H1 (cell line): ENCODE data around the gene TP53I13. TPM values are rescaled to one million over a fixed set of nuclear protein-coding genes. Genes with fewer than 3 reads are reported as not detected.

Experiments
- CTCF ChIA-PET: fragments of 300-600 bp; sonication (Branson Sonifier 250); formaldehyde crosslinking; loops from one replicate; lab custom pipeline; 2021; ENCODE audit not compliant: partially characterized antibody; lab: Charles Lee
- POLR2A ChIA-PET: fragments of 300-600 bp; sonication (Branson Sonifier 250); formaldehyde crosslinking; loops from one replicate; lab custom pipeline; 2021; ENCODE audit warnings: inconsistent platforms; ENCODE audit not compliant: partially characterized antibody; lab: Charles Lee
- DNase-seq, 2 experiments: peaks; one replicate each; pipeline versions ENCODE4 v3.0.0 to v3.0.0-alpha.2; 2010 to 2022; ENCODE audit warnings: low spot score in 2 of 2, low read depth in 1 of 2, mixed read lengths in 1 of 2
- FAIRE-seq: peaks from 2 replicates; lab custom pipeline; 2011; peaks lifted over from hg19 to GRCh38; lab: Jason Lieb, UNC
- H2AFZ ChIP-seq: 2 replicates; pipeline ENCODE4 v1.8.1; 2012; ENCODE audit warnings: low read length, inconsistent platforms
- H2AK5ac ChIP-seq: 2 replicates; pipeline ENCODE4 v1.6.1; 2013; ENCODE audit warnings: low read depth, low read length
- H2BK120ac ChIP-seq: replicated peaks from 2 replicates; pipeline ENCODE3; 2013; ENCODE audit warnings: low read depth, low read length, inconsistent platforms
- H2BK12ac ChIP-seq: 2 replicates; pipeline ENCODE4 v1.6.1; 2013; ENCODE audit warnings: low read depth, low read length
- H2BK15ac ChIP-seq: 2 replicates; pipeline ENCODE4 v1.6.1; 2013; ENCODE audit warnings: low read length
- H2BK20ac ChIP-seq: 2 replicates; pipeline ENCODE4 v1.6.1; 2013; ENCODE audit warnings: low read length
- H2BK5ac ChIP-seq: 2 replicates; pipeline ENCODE4 v1.6.1; 2013; ENCODE audit warnings: low read depth, low read length
- H3K14ac ChIP-seq: 2 replicates; pipeline ENCODE4 v1.6.1; 2013; ENCODE audit warnings: inconsistent platforms; ENCODE audit not compliant: insufficient read length
- H3K18ac ChIP-seq: 2 replicates; pipeline ENCODE4 v1.6.1; 2013; ENCODE audit warnings: low read length; ENCODE audit errors: extremely low read depth
- H3K23ac ChIP-seq: 2 replicates; pipeline ENCODE4 v1.6.1; 2013; ENCODE audit warnings: inconsistent platforms; ENCODE audit not compliant: insufficient read length
- H3K23me2 ChIP-seq: 2 replicates; pipeline ENCODE4 v1.6.1; 2013; ENCODE audit warnings: low read depth, low read length
- H3K27ac ChIP-seq: 2 replicates; pipeline ENCODE4 v1.6.1; 2011; ENCODE audit warnings: low read depth, low read length, inconsistent platforms
- H3K27me3 ChIP-seq, 4 experiments: replicated peaks in 1 of 4; 1 replicate in 1 of 4; 2 replicates in 3 of 4; pipeline versions ENCODE4 v1.6.1 to v1.8.1; 2011 to 2013; ENCODE audit warnings: low read length in 3 of 4, mild to moderate bottlenecking in 3 of 4, inconsistent platforms in 2 of 4, mixed read lengths in 2 of 4, moderate library complexity in 1 of 4; ENCODE audit not compliant: control insufficient read depth in 3 of 4, insufficient read depth in 3 of 4; ENCODE audit errors: extremely low read depth in 1 of 4
- H3K36me3 ChIP-seq, 4 experiments: 2 replicates each; pipeline versions ENCODE4 v1.6.1 to v1.8.1; 2011 to 2013; ENCODE audit warnings: mild to moderate bottlenecking in 4 of 4, low read length in 3 of 4, moderate library complexity in 2 of 4, control low read depth in 1 of 4, inconsistent platforms in 1 of 4; ENCODE audit not compliant: insufficient read depth in 4 of 4, control insufficient read depth in 2 of 4
- H3K4ac ChIP-seq: replicated peaks from 2 replicates; pipeline ENCODE3; 2013; ENCODE audit warnings: low read length, low read depth, mixed read lengths, inconsistent platforms; ENCODE audit not compliant: insufficient read length
- H3K4me1 ChIP-seq, 4 experiments: replicated peaks in 1 of 4; 1 replicate in 1 of 4; 2 replicates in 3 of 4; pipeline versions ENCODE4 v1.6.1 to v1.8.1; 2011 to 2013; ENCODE audit warnings: low read length in 3 of 4, inconsistent platforms in 2 of 4, mixed read lengths in 1 of 4; ENCODE audit not compliant: insufficient read depth in 4 of 4, control insufficient read depth in 3 of 4
- H3K4me2 ChIP-seq, 2 experiments: 2 replicates each; pipeline versions ENCODE4 v1.6.1 to v1.8.1; 2011 to 2013; ENCODE audit warnings: low read depth in 2 of 2, low read length in 2 of 2, control low read depth in 1 of 2, inconsistent platforms in 1 of 2, mild to moderate bottlenecking in 1 of 2; ENCODE audit not compliant: insufficient read depth in 1 of 2
- H3K4me3 ChIP-seq, 4 experiments: fragments of 200-600, 300-600 bp in 1 of 4; sonication (generic), shearing (Covaris generic), sonication (Bioruptor Twin) in 1 of 4; 2 replicates each; pipeline versions ENCODE4 v1.5.1 to v1.8.1; 2011 to 2016; ENCODE audit warnings: low read length in 4 of 4, low read depth in 3 of 4, control low read depth in 2 of 4, inconsistent platforms in 2 of 4, mild to moderate bottlenecking in 2 of 4, mixed read lengths in 1 of 4, moderate library complexity in 1 of 4; ENCODE audit not compliant: insufficient read depth in 2 of 4; ENCODE audit errors: extremely low read depth in 1 of 4
- H3K56ac ChIP-seq: replicated peaks from 2 replicates; pipeline ENCODE3; 2013; ENCODE audit warnings: low read depth, mild to moderate bottlenecking, mixed read lengths, low read length, inconsistent platforms; ENCODE audit not compliant: insufficient read length
- H3K79me1 ChIP-seq: 2 replicates; pipeline ENCODE4 v1.6.1; 2013; ENCODE audit warnings: low read depth, low read length, control low read depth
- H3K79me2 ChIP-seq, 2 experiments: 2 replicates each; pipeline versions ENCODE4 v1.6.1 to v1.8.1; 2012 to 2013; ENCODE audit warnings: low read length in 2 of 2, mild to moderate bottlenecking in 2 of 2, inconsistent platforms in 1 of 2; ENCODE audit not compliant: insufficient read depth in 2 of 2, control insufficient read depth in 1 of 2
- H3K9ac ChIP-seq, 4 experiments: replicated peaks in 1 of 4; 1 replicate in 1 of 4; 2 replicates in 3 of 4; pipeline versions ENCODE4 v1.6.1 to v1.8.1; 2011 to 2013; ENCODE audit warnings: low read depth in 3 of 4, low read length in 3 of 4, control low read depth in 2 of 4, mild to moderate bottlenecking in 2 of 4, moderate library complexity in 2 of 4, inconsistent platforms in 1 of 4; ENCODE audit errors: extremely low read depth in 1 of 4
- H3K9me3 ChIP-seq, 2 experiments: 2 replicates each; pipeline versions ENCODE4 v1.6.1 to v1.8.1; 2012 to 2013; ENCODE audit warnings: mild to moderate bottlenecking in 2 of 2, moderate library complexity in 2 of 2, control low read depth in 1 of 2, inconsistent platforms in 1 of 2, low read depth in 1 of 2, low read length in 1 of 2, mixed read lengths in 1 of 2; ENCODE audit not compliant: insufficient read depth in 2 of 2
- H4K20me1 ChIP-seq, 2 experiments: replicated peaks in 1 of 2; 2 replicates each; pipeline versions ENCODE3 to v1.8.1; 2011 to 2013; ENCODE audit warnings: inconsistent platforms in 2 of 2, low read length in 2 of 2, mild to moderate bottlenecking in 1 of 2; ENCODE audit not compliant: insufficient read depth in 2 of 2, control insufficient read depth in 1 of 2
- H4K5ac ChIP-seq: 2 replicates; pipeline ENCODE4 v1.6.1; 2013; ENCODE audit warnings: low read length, low read depth, mixed read lengths, inconsistent platforms; ENCODE audit not compliant: insufficient read length
- H4K8ac ChIP-seq: 2 replicates; pipeline ENCODE4 v1.8.0; 2013; ENCODE audit warnings: mild to moderate bottlenecking, moderate library complexity, low read length, inconsistent platforms; ENCODE audit not compliant: insufficient read depth; ENCODE audit errors: extremely low read depth
- H4K91ac ChIP-seq: replicated peaks from 2 replicates; pipeline ENCODE3; 2013; ENCODE audit warnings: low read length, mixed read lengths, inconsistent platforms; ENCODE audit not compliant: insufficient read length
- KDM4A ChIP-seq: IDR thresholded peaks from one replicate; pipeline ENCODE4 v1.7.1; 2012; ENCODE audit warnings: low read depth, mild to moderate bottlenecking, moderate library complexity, low read length, inconsistent platforms; ENCODE audit not compliant: severe bottlenecking
- RNF2 ChIP-seq: fragments of 200-900, 300-1000 bp; sonication (generic); IDR thresholded peaks from 2 replicates; pipeline ENCODE4 v1.7.1; 2016; ENCODE audit warnings: borderline replicate concordance, low read depth, mild to moderate bottlenecking, antibody characterized with exemption, low read length; ENCODE audit not compliant: poor library complexity, severe bottlenecking; ENCODE audit errors: missing control alignments
- WGBS, 2 experiments: shearing (Covaris generic) in 1 of 2; methylation state at CpG; one replicate each; pipeline versions ENCODE4 v1.1.6 to v1.1.7; 2013 to 2015; ENCODE audit warnings: low lambda C conversion rate in 2 of 2, mixed read lengths in 2 of 2, inconsistent platforms in 1 of 2, low coverage in 1 of 2, missing lambda C conversion rate in 1 of 2; ENCODE audit not compliant: insufficient replicate concordance in 2 of 2, insufficient coverage in 1 of 2, insufficient read length in 1 of 2; ENCODE audit errors: extremely low coverage in 1 of 2, missing lambda C conversion rate in 1 of 2; 5-methylcytosine and 5-hydroxymethylcytosine counted together
- polyA plus RNA-seq, 7 experiments: library from polyadenylated mRNA; depleted of rRNA in 3 of 7; stranded (reverse) in 5 of 7; unstranded in 2 of 7; fragments of >200 nt in 5 of 7; fragments of 200-250 nt in 2 of 7; gene quantifications; 1 replicate in 5 of 7; 2 replicates in 1 of 7; 4 replicates in 1 of 7; pipeline versions ENCODE4 v1.2.1 to v1.2.3, GENCODE V29; 2011 to 2013; ENCODE audit warnings: missing spikeins in 2 of 7, mixed read lengths in 2 of 7
- total RNA-seq: library from RNA; stranded (reverse); fragmentation: NEBNext Ultra II Directional; extraction: Animal tissue kit (Norgen Biotek cat#: 25700); gene quantifications from 2 replicates; pipeline ENCODE4 v1.2.1, GENCODE V29; 2021

TP53I13 gene
- total and polyA plus RNA-seq, 2 of the 8 experiments (the other 6 are each of a cell fraction or from before 2014, with no cell fraction given), result 22.4 to 35.7 TPM

DNA sequence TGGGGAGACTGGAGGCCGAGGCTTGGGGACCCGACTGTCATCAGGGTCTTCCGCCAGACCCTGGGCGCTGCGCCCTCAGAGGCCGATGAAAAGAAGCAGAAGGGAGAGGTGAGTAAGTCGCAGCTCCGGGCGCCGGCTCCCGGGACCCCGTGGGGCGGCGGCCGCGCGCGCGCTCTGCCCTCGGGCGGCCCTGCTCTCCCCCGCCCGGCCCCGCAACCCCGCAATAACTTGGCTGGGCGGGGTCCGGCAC is 1.3 kb upstream of the TP53I13 start:
- peaks cover 6 to 15% (median 11%) of the 10 kb centered on the region in 4 experiments; a peak in 6 of 7 replicates for H3K4me1 ChIP-seq
- no peak for FAIRE-seq
- POLR2A ChIA-PET, result interaction anchor here (1.0 to 2.0 kb wide), 4 partner anchors 8 to 46 kb away, joined by 3 to 7 read pairs (median 4); no protein-coding TSS in a partner anchor

More for the DNA sequence above, 1.3 kb upstream of the TP53I13 start:
- DNase-seq, result no peak
- Histone ChIP-seq H2BK15ac (no peak overlapping the region), H2BK12ac (no peak overlapping the region), H3K79me2 (no peaks in the 10 kb centered on the region), H3K36me3 (no peaks in the 10 kb centered on the region), H4K5ac (no peak overlapping the region), H2AK5ac (no peak overlapping the region), H3K4me3 (peak overlapping the region; percentile 55 to 76 (median 71)), H2BK5ac (no peak overlapping the region), H3K27ac (no peak overlapping the region), H3K4ac (no peak overlapping the region), H3K18ac (no peak overlapping the region), H2BK20ac (no peak overlapping the region), H3K9me3 (no peaks in the 10 kb centered on the region), H3K23me2 (peaks cover 27% of the 10 kb centered on the region), H3K56ac (no peak overlapping the region), H3K27me3 (peaks cover 11 to 45% (median 33%) of the 10 kb centered on the region in 4 experiments), H4K8ac (peak overlapping the region; percentile 52; the same call in 1 of the 2 replicates), H2BK120ac (no peak overlapping the region), H4K20me1 (peaks cover 1 to 2% of the 10 kb centered on the region in 2 experiments), H3K79me1 (no peaks in the 10 kb centered on the region), H2AFZ (no peak overlapping the region), H3K14ac (no peak overlapping the region), H4K91ac (no peak overlapping the region), H3K23ac (no peak overlapping the region), H3K9ac (no peak overlapping the region), H3K4me2 (peak overlapping the region; percentile 84 to 93)
- WGBS, 2 experiments, result 3% methylated on average over 10 of the region's 27 CpGs; no CpG with 5 or more reads in 1 of the 2 experiments
- peak; percentile 47 for TF ChIP-seq KDM4A
- no peak for TF ChIP-seq RNF2
- CTCF ChIA-PET, result interaction anchor here (0.9 to 10.3 kb wide), 3 partner anchors 16 to 145 kb away, joined by 3 to 99 read pairs (median 85); partner anchors contain the start of gene CORO6
